ENCODE measurements around the gene SLC24A5.

SLC24A5 gene

DNA sequence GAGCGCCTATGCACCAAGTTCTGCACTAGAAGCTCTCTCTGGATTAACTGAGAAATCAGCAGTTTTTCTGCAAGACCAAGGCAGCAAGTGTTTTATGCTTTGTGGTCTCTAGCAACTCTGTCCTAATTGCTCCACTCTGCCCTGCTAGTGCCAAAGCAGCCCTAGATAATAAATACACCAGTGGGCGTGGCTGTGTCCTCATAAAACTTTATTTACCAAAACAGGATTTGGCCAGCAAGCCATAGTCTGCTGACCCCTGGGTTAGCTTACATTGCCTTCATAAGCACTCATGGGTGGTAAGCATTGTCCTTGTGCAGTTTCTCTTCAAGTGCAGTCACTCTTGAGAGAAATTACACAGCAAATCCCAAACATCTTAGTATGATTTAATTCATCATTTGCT, 30.7 kb upstream of the SLC24A5 start:
- no peaks in the 10 kb centered on the region for H3K79me2 ChIP-seq (ENCODE audit: control insufficient read depth, insufficient read depth, low read length, unreplicated experiment)
- no peak overlapping the region for H3K27ac ChIP-seq (ENCODE audit: low read depth, low read length)
- no peaks in the 10 kb centered on the region for H3K36me3 ChIP-seq (ENCODE audit: insufficient read depth, low read length)
- peaks cover 61% of the 10 kb centered on the region for H3K27me3 ChIP-seq (ENCODE audit: insufficient read depth, low read length)
- peaks cover 6% of the 10 kb centered on the region for H3K4me1 ChIP-seq (ENCODE audit: control insufficient read depth, insufficient read depth, low read length, unreplicated experiment)
- H3K4me3 ChIP-seq (ENCODE audit: low read depth, low read length): no peak overlapping the region
- no peak overlapping the region for H2AFZ ChIP-seq (ENCODE audit: low read length, unreplicated experiment)

DNA sequence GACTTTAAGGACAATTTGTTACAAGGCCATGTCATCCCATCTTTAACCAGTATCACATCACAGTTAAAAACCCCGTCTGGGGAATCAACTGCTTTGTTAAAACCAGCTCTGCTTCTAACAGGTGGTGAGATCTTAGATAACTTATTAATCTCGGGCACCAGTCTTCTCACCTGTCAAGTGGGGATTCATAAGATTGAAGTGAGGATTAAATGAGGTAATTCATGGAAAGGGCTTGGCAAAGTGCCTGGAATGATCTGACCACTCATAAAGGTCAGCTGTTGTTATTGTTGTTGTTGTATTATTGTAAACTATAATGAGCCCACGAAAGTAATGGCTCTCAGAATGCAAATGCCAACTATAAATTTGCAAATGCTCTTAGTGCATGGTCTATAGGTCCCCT, 30.1 kb upstream of the SLC24A5 start:
- H3K36me3 ChIP-seq (ENCODE audit: insufficient read depth, low read length): no peaks in the 10 kb centered on the region
- H3K4me1 ChIP-seq (ENCODE audit: control insufficient read depth, insufficient read depth, low read length, unreplicated experiment): peaks cover 6% of the 10 kb centered on the region
- peaks cover 62% of the 10 kb centered on the region for H3K27me3 ChIP-seq (ENCODE audit: insufficient read depth, low read length)
- no peak overlapping the region for H3K27ac ChIP-seq (ENCODE audit: low read depth, low read length)
- H2AFZ ChIP-seq (ENCODE audit: low read length, unreplicated experiment): no peak overlapping the region
- H3K4me3 ChIP-seq (ENCODE audit: low read depth, low read length): no peak overlapping the region
- no peaks in the 10 kb centered on the region for H3K79me2 ChIP-seq (ENCODE audit: control insufficient read depth, insufficient read depth, low read length, unreplicated experiment)

GRCh38 chr15:48091522-48091921, 29.3 kb upstream of the SLC24A5 start:
- H3K36me3 ChIP-seq (ENCODE audit: insufficient read depth, low read length): no peaks in the 10 kb centered on the region
- peaks cover 6% of the 10 kb centered on the region for H3K4me1 ChIP-seq (ENCODE audit: control insufficient read depth, insufficient read depth, low read length, unreplicated experiment)
- H3K27ac ChIP-seq (ENCODE audit: low read depth, low read length): no peak overlapping the region
- H3K79me2 ChIP-seq (ENCODE audit: control insufficient read depth, insufficient read depth, low read length, unreplicated experiment): no peaks in the 10 kb centered on the region
- no peak overlapping the region for H3K4me3 ChIP-seq (ENCODE audit: low read depth, low read length)
- no peak overlapping the region for H2AFZ ChIP-seq (ENCODE audit: low read length, unreplicated experiment)
- H3K27me3 ChIP-seq (ENCODE audit: insufficient read depth, low read length): peaks cover 58% of the 10 kb centered on the region

DNA sequence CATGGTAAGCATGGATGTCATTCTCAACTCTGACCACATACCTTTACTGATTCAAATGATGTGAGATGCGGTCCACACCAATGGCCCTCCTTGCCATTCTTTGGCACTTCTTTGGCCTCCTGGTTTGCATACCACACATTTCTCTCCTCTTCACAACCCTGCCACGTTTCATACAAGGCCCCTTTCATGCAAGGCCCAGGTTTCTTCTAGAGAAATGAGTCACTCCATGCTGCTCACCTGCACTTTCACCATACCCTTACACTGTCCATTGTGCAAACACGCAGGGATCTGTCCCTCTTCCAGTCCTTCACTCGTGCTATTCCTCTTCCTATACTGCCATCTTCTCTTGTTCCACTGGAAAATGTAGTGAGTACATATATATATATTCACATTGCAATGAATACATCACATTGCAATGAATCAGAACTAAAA, 24.4 kb upstream of the SLC24A5 start:
- Histone ChIP-seq H3K27ac (ENCODE audit: low read depth, low read length) (no peak overlapping the region), H3K36me3 (ENCODE audit: insufficient read depth, low read length) (no peaks in the 10 kb centered on the region), H3K27me3 (ENCODE audit: insufficient read depth, low read length) (peaks cover 57% of the 10 kb centered on the region), H3K79me2 (ENCODE audit: control insufficient read depth, insufficient read depth, low read length, unreplicated experiment) (no peaks in the 10 kb centered on the region), H3K4me1 (ENCODE audit: control insufficient read depth, insufficient read depth, low read length, unreplicated experiment) (no peaks in the 10 kb centered on the region), H3K4me3 (ENCODE audit: low read depth, low read length) (no peak overlapping the region), H2AFZ (ENCODE audit: low read length, unreplicated experiment) (no peak overlapping the region)

GRCh38 chr15:48096813-48097212, 24.0 kb upstream of the SLC24A5 start:
- Histone ChIP-seq H3K36me3 (ENCODE audit: insufficient read depth, low read length) (no peaks in the 10 kb centered on the region), H3K27me3 (ENCODE audit: insufficient read depth, low read length) (peaks cover 59% of the 10 kb centered on the region), H3K4me3 (ENCODE audit: low read depth, low read length) (no peak overlapping the region), H2AFZ (ENCODE audit: low read length, unreplicated experiment) (no peak overlapping the region), H3K4me1 (ENCODE audit: control insufficient read depth, insufficient read depth, low read length, unreplicated experiment) (no peaks in the 10 kb centered on the region), H3K27ac (ENCODE audit: low read depth, low read length) (no peak overlapping the region), H3K79me2 (ENCODE audit: control insufficient read depth, insufficient read depth, low read length, unreplicated experiment) (no peaks in the 10 kb centered on the region)

DNA sequence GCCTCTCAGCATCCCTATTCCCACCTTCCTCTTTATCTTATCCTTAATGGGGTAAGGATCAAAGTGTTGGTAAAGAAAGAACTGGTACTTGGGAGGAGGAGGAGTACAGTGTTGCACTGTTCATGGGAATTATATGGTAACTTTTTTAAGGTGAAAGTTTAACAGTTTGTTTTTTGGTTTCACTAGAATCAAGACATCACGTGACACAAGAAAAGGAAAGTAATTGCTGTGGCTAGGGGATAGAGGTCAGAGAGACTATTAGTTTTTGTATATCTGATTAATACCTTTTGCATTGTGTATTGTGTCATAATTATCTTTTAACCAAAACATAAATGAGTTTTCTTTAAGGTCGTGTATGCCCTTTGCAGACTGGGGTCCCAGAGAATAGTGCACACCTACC, 23.5 kb upstream of the SLC24A5 start:
- Histone ChIP-seq H3K4me3 (ENCODE audit: low read depth, low read length) (no peak overlapping the region), H3K36me3 (ENCODE audit: insufficient read depth, low read length) (no peaks in the 10 kb centered on the region), H3K4me1 (ENCODE audit: control insufficient read depth, insufficient read depth, low read length, unreplicated experiment) (no peaks in the 10 kb centered on the region), H3K79me2 (ENCODE audit: control insufficient read depth, insufficient read depth, low read length, unreplicated experiment) (no peaks in the 10 kb centered on the region), H2AFZ (ENCODE audit: low read length, unreplicated experiment) (no peak overlapping the region), H3K27me3 (ENCODE audit: insufficient read depth, low read length) (peaks cover 61% of the 10 kb centered on the region), H3K27ac (ENCODE audit: low read depth, low read length) (no peak overlapping the region)

DNA sequence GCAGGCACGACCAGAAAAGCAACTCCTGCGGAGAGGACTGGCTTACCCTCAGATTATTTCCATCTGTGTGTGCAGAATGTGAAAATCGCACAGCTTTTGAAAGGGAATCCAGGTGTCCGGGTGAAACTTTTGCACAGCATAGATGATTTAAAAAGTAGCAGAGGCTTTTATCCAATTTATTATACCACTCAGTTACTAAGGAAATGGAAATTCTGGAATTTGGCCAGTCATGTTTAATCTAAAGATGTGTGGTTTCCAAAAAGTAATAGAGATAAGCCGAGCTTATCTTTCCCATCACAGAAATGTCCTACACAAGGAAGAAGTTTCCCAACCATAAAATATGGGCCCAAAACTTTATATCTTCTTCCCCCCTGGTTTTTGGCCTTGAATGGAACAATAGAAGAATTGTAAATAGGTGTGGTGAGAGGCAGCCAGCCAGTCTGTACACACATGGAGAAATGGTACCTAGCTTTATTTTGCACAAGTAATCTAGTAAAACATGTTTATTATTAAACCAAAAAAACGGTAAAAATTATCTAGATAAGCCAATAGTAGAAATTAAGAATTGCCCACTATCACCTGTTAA, 19.3 kb upstream of the SLC24A5 start:
- Histone ChIP-seq H3K79me2 (ENCODE audit: control insufficient read depth, insufficient read depth, low read length, unreplicated experiment) (no peaks in the 10 kb centered on the region), H3K4me1 (ENCODE audit: control insufficient read depth, insufficient read depth, low read length, unreplicated experiment) (no peaks in the 10 kb centered on the region), H3K36me3 (ENCODE audit: insufficient read depth, low read length) (no peaks in the 10 kb centered on the region), H2AFZ (ENCODE audit: low read length, unreplicated experiment) (no peak overlapping the region), H3K27ac (ENCODE audit: low read depth, low read length) (no peak overlapping the region), H3K4me3 (ENCODE audit: low read depth, low read length) (no peak overlapping the region), H3K27me3 (ENCODE audit: insufficient read depth, low read length) (peaks cover 75% of the 10 kb centered on the region)

DNA sequence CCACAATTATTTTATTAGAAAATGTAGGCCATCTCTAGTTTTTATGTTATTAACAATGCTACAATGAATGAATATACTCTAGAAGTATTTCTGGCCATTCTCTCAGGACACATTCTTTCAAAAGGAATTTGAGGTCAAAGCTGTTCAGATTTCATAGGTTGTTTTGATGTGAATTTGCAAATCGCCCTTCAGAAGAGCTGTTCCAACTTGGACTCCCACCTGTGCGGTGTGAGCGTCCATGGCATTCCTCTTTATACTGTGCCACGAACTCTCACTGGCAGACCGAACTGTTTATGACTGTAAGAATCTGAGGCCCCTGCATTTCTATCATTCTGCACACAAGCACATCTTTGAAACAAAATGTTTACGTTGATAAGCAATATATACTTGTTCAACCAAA, 18.6 kb upstream of the SLC24A5 start:
- Histone ChIP-seq H3K36me3 (ENCODE audit: insufficient read depth, low read length) (no peaks in the 10 kb centered on the region), H3K27ac (ENCODE audit: low read depth, low read length) (no peak overlapping the region), H3K79me2 (ENCODE audit: control insufficient read depth, insufficient read depth, low read length, unreplicated experiment) (no peaks in the 10 kb centered on the region), H3K4me3 (ENCODE audit: low read depth, low read length) (no peak overlapping the region), H2AFZ (ENCODE audit: low read length, unreplicated experiment) (no peak overlapping the region), H3K27me3 (ENCODE audit: insufficient read depth, low read length) (peaks cover 82% of the 10 kb centered on the region), H3K4me1 (ENCODE audit: control insufficient read depth, insufficient read depth, low read length, unreplicated experiment) (no peaks in the 10 kb centered on the region)

DNA sequence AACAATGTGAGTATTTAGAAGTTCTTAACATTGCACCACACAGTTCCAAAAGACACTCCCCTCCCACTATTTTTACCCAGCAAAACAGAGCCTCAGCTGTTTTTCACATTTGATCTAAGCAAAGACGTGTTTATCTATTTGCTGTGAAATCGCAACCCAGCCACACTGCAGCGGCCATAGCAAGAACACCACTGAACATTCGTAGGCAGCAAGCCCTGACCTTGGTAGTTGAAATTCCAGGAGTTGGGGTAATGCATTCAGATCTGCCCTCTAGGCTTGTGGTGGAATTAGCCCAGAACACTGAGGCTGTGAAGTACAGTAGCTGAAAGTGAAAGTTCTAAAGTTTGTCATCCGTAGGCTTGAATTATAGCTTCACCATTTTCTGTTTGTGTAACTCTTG, 17.1 kb upstream of the SLC24A5 start:
- no peak overlapping the region for H3K4me3 ChIP-seq (ENCODE audit: low read depth, low read length)
- no peak overlapping the region for H2AFZ ChIP-seq (ENCODE audit: low read length, unreplicated experiment)
- peaks cover 90% of the 10 kb centered on the region for H3K27me3 ChIP-seq (ENCODE audit: insufficient read depth, low read length)
- H3K4me1 ChIP-seq (ENCODE audit: control insufficient read depth, insufficient read depth, low read length, unreplicated experiment): no peaks in the 10 kb centered on the region
- no peaks in the 10 kb centered on the region for H3K79me2 ChIP-seq (ENCODE audit: control insufficient read depth, insufficient read depth, low read length, unreplicated experiment)
- H3K27ac ChIP-seq (ENCODE audit: low read depth, low read length): no peak overlapping the region
- H3K36me3 ChIP-seq (ENCODE audit: insufficient read depth, low read length): no peaks in the 10 kb centered on the region

DNA sequence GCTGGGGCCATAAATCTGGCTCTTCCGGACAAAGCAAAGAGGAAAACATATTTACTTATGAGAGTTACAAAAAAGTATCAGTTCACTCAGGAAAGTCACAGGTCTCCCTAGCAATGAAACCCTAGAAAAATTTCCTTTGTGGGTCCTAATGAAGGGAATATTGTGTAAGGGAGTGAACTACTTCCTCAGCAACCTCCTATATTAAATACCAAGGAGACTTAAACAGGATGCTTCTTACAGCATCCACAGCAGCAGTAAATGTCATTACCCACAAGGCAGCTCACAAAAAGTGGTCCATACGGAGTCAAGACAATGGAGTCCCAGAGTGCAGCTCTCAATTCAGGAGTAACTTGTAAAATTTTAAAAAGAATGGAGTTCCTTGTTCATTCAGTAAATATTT, 14.9 kb upstream of the SLC24A5 start:
- no peaks in the 10 kb centered on the region for H3K36me3 ChIP-seq (ENCODE audit: insufficient read depth, low read length)
- H3K27ac ChIP-seq (ENCODE audit: low read depth, low read length): no peak overlapping the region
- H3K79me2 ChIP-seq (ENCODE audit: control insufficient read depth, insufficient read depth, low read length, unreplicated experiment): no peaks in the 10 kb centered on the region
- H3K27me3 ChIP-seq (ENCODE audit: insufficient read depth, low read length): peaks cover 92% of the 10 kb centered on the region
- no peak overlapping the region for H3K4me3 ChIP-seq (ENCODE audit: low read depth, low read length)
- no peak overlapping the region for H2AFZ ChIP-seq (ENCODE audit: low read length, unreplicated experiment)
- no peaks in the 10 kb centered on the region for H3K4me1 ChIP-seq (ENCODE audit: control insufficient read depth, insufficient read depth, low read length, unreplicated experiment)

DNA sequence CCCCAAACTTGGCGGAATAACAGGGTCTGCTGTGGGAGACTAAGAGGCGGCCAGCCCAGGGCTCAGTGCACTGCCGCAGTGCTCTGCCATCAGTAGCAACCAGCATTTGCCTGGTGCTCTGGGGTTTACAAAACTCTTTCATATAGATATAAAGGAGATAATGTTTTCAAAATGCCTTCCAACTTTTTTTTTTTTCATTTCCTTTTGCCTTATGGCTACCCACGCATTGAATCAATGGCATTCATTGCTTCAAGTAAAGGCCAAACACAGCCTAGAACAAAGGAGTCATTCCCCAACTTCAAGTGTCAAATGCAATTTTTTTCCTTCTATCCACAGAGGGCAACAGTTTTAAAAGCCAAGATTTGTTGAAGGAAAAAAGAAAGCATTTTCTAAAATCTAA, 11.6 kb upstream of the SLC24A5 start:
- Histone ChIP-seq H3K27me3 (ENCODE audit: insufficient read depth, low read length) (peaks cover 75% of the 10 kb centered on the region), H3K4me3 (ENCODE audit: low read depth, low read length) (no peak overlapping the region), H3K27ac (ENCODE audit: low read depth, low read length) (no peak overlapping the region), H2AFZ (ENCODE audit: low read length, unreplicated experiment) (no peak overlapping the region), H3K79me2 (ENCODE audit: control insufficient read depth, insufficient read depth, low read length, unreplicated experiment) (no peaks in the 10 kb centered on the region), H3K4me1 (ENCODE audit: control insufficient read depth, insufficient read depth, low read length, unreplicated experiment) (no peaks in the 10 kb centered on the region), H3K36me3 (ENCODE audit: insufficient read depth, low read length) (no peaks in the 10 kb centered on the region)
